Measurements from ENCODE around the gene RAB15. TPM values are rescaled to one million over a fixed set of nuclear protein-coding genes. Genes with fewer than 3 reads are reported as not detected.

The RAB15 gene
- total and polyA plus RNA-seq, 12 donors: 0.95 to 8.9 (median 3.7) TPM

DNA sequence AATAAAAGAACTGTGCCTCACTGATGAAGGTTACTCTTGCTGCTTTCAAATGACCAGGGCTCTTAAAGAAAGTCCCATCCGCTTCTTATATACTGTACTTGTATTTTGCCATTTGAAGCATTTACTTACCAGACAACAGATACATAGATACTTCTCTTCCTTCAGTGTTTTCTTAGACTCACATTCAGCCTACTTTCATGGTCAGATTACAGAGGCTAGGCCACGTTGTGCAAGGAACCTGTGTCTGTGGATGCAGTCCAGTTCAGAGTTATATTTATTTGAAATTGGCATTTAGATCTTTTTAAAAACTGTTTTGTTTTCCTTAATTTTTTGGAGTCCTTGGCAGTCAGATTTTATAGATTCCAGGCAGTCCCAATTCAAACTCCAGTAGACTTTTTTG, 51.7 kb downstream of the RAB15 start:
- Histone ChIP-seq H3K4me3 (no peak overlapping the region), H3K27ac (no peak overlapping the region), H3K4me1 (replicated peaks in 1 of 2) (peaks cover 14 to 49% of the 10 kb centered on the region in 2 donors), H3K36me3 (replicated peaks in 1 of 2) (peaks cover 0 to 17% of the 10 kb centered on the region in 2 donors), H3K27me3 (no peaks in the 10 kb centered on the region), H3K9me3 (replicated peaks in 1 of 3) (no peaks in the 10 kb centered on the region)
- intact Hi-C loops (cut with DNase I): no loop called here
- no peak for DNase-seq
- no peak for TF ChIP-seq CTCF (IDR thresholded peaks at IDR 0.05)
- no peak for TF ChIP-seq POLR2A (IDR thresholded peaks at IDR 0.05)
- WGBS, 4 donors: 36 to 69% (median 57%) methylated on average over 2 of the region's 2 CpGs

GRCh38 chr14:64919618-64920017, 52.5 kb downstream of the RAB15 start:
- TF ChIP-seq CTCF (IDR thresholded peaks at IDR 0.05): no peak
- no peak for TF ChIP-seq POLR2A (IDR thresholded peaks at IDR 0.05)
- H3K36me3 ChIP-seq (replicated peaks in 1 of 2): peaks cover 0 to 8% of the 10 kb centered on the region in 2 donors
- 67 to 87% (median 78%) methylated on average over 5 of the region's 5 CpGs for WGBS, 4 donors
- peak overlapping the region in 2 of 5 donors; percentile 0 to 9 for H3K27ac ChIP-seq
- intact Hi-C loops (cut with DNase I): no loop called here
- H3K4me3 ChIP-seq: no peak overlapping the region
- DNase-seq: peak in 5 of 7 donors; percentile 41 to 67 (median 47)
- no peaks in the 10 kb centered on the region for H3K9me3 ChIP-seq (replicated peaks in 1 of 3)
- peaks cover 20 to 56% of the 10 kb centered on the region in 2 donors for H3K4me1 ChIP-seq (replicated peaks in 1 of 2)
- no peaks in the 10 kb centered on the region for H3K27me3 ChIP-seq

- TF ChIP-seq CTCF (IDR thresholded peaks at IDR 0.05) (no peak), POLR2A (IDR thresholded peaks at IDR 0.05) (no peak)
- intact Hi-C loops (cut with DNase I): no loop called here
- Histone ChIP-seq H3K4me3 (no peak overlapping the region), H3K4me1 (replicated peaks in 1 of 2) (peaks cover 20 to 53% of the 10 kb centered on the region in 2 donors), H3K27me3 (no peaks in the 10 kb centered on the region), H3K36me3 (replicated peaks in 1 of 2) (peaks cover 0 to 4% of the 10 kb centered on the region in 2 donors), H3K9me3 (replicated peaks in 1 of 3) (no peaks in the 10 kb centered on the region), H3K27ac (peak overlapping the region in 2 of 5 donors; percentile 0 to 9)
- no peak for DNase-seq
These were observed 52.9 kb downstream of the RAB15 start for GRCh38 chr14:64919215-64919614.

DNA sequence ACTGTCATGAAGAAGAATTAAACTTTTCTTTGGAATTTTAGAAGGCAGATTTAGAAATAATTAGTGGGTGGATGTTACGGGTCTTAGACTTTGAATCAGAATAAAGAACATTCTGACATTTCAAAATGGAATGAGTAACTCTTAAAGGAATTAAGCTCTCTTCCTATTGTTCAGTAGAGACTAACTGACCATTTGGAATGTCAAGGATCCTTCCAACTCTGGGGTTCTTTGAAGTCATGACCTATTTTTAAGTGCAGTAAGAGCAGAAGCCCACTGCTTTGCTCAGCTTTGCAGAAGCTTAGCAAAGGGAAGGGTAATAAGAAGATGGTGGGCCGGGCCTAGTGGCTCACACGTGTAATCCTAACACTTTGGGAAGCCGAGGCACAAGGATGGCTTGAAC, 53.9 kb downstream of the RAB15 start:
- Histone ChIP-seq H3K36me3 (replicated peaks in 1 of 2) (no peaks in the 10 kb centered on the region), H3K27me3 (no peaks in the 10 kb centered on the region), H3K4me1 (replicated peaks in 1 of 2) (peaks cover 20 to 56% of the 10 kb centered on the region in 2 donors), H3K9me3 (replicated peaks in 1 of 3) (no peaks in the 10 kb centered on the region), H3K4me3 (no peak overlapping the region), H3K27ac (peak overlapping the region in 2 of 5 donors; percentile 20 to 40)
- WGBS, 4 donors: 61 to 78% (median 73%) methylated on average over 4 of the region's 4 CpGs
- no peak for DNase-seq
- no peak for TF ChIP-seq CTCF (IDR thresholded peaks at IDR 0.05)
- no peak for TF ChIP-seq POLR2A (IDR thresholded peaks at IDR 0.05)
- intact Hi-C loops (cut with DNase I): no loop called here
